HL-60 (cell line): ENCODE measurements around the gene NARS2.
A peak's percentile ranks its signal among the peaks of the same experiment; 100 is the strongest.

Source experiments
- DNase-seq, 2 experiments: peaks; one replicate each; pipeline ENCODE4 v3.0.0-alpha.2; 2010 to 2020; ENCODE audit warnings: low read depth in 1 of 2, low spot score in 1 of 2
- H3K27ac ChIP-seq: fragments of 250-450 bp; sonication (Bioruptor Pico); replicated peaks from 2 replicates; pipeline ENCODE4 v1.5.1; 2020; ENCODE audit warnings: mild to moderate bottlenecking, moderate library complexity
- H3K27me3 ChIP-seq: fragments of 250-450 bp; sonication (Bioruptor Pico); 2 replicates; pipeline ENCODE4 v1.5.1; 2021; ENCODE audit warnings: mild to moderate bottlenecking, moderate library complexity; ENCODE audit not compliant: insufficient read depth, poor library complexity, severe bottlenecking
- H3K4me3 ChIP-seq: replicated peaks from 2 replicates; pipeline ENCODE4 v1.5.1; 2011; ENCODE audit warnings: mild to moderate bottlenecking, control low read depth, low read length; ENCODE audit not compliant: insufficient read depth
- GABPA ChIP-seq: IDR thresholded peaks from 2 replicates; pipeline ENCODE4 v1.6.1; 2012; ENCODE audit warnings: low read depth
- POLR2AphosphoS5 ChIP-seq: IDR thresholded peaks from 2 replicates; pipeline ENCODE4 v1.6.1; 2012; ENCODE audit warnings: low read depth
- SPI1 ChIP-seq: IDR thresholded peaks from 2 replicates; pipeline ENCODE4 v1.6.1; 2012; ENCODE audit warnings: low read depth, mild to moderate bottlenecking, borderline replicate concordance
- TF ChIP-seq, protein P1 (sequence below): IDR thresholded peaks from one replicate; pipeline ENCODE4 v1.5.1; 2011; ENCODE audit warnings: low read length, control low read depth, inconsistent platforms; ENCODE audit not compliant: insufficient read depth
- TF ChIP-seq, protein P2 (sequence below): IDR thresholded peaks from 2 replicates; pipeline ENCODE4 v1.6.1; 2012; ENCODE audit warnings: low read depth; ENCODE audit not compliant: insufficient replicate concordance

The NARS2 gene

DNA sequence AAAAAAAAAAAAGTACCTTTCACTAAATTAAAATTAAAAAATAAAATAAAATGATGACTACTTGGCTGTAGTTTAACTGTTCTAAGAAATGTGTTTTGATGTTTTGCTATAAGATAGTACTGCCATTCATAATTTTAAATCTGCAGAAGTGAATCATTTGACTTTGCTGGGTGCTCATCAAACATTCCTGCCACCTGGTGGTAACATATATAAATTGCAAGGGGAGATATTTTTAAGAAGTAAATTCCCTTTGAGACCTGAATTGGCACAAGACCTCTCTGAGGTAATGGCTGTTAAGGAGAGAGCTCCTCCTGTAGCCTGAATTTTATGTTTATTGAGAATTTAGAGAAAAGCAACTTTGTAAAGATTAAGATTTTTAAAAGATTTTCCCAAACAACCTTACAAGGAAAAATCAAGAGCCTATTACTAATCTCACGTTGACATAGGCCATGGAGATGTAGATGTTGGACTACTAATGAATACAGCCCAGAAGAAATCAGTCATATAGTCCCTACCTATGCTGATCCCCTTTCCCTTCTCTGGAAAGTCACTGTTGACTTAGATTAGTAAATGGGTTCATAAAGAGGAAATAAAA is 11.9 kb upstream of the NARS2 start:
- DNase-seq, result no peak
- no peaks in the 10 kb centered on the region for H3K27me3 ChIP-seq
- H3K4me3 ChIP-seq, result no peak overlapping the region
- TF ChIP-seq, protein P1, sequence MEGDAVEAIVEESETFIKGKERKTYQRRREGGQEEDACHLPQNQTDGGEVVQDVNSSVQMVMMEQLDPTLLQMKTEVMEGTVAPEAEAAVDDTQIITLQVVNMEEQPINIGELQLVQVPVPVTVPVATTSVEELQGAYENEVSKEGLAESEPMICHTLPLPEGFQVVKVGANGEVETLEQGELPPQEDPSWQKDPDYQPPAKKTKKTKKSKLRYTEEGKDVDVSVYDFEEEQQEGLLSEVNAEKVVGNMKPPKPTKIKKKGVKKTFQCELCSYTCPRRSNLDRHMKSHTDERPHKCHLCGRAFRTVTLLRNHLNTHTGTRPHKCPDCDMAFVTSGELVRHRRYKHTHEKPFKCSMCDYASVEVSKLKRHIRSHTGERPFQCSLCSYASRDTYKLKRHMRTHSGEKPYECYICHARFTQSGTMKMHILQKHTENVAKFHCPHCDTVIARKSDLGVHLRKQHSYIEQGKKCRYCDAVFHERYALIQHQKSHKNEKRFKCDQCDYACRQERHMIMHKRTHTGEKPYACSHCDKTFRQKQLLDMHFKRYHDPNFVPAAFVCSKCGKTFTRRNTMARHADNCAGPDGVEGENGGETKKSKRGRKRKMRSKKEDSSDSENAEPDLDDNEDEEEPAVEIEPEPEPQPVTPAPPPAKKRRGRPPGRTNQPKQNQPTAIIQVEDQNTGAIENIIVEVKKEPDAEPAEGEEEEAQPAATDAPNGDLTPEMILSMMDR, result peak; percentile 53
- no peak for TF ChIP-seq POLR2AphosphoS5
- H3K27ac ChIP-seq, result no peak overlapping the region

DNA sequence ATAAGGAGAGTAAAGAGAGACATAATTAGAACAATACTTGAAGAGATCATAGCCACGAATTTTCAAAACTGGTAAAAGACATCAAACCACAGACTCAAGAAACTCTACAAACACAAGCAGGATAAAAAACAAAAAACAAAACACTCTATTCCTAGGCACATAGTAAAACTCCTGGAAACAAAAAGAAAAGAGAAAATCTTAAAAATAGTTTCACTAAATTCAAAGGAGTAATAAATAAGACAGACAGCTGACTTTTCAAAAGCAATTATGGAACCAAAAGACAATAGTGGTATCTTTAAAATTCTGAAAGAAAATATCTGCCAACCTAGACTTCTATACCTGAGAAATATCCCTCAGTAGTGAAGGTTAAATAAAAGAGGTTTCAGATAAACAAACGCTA is 9.2 kb upstream of the NARS2 start:
- no peak for TF ChIP-seq GABPA
- no peaks in the 10 kb centered on the region for H3K27me3 ChIP-seq

DNA sequence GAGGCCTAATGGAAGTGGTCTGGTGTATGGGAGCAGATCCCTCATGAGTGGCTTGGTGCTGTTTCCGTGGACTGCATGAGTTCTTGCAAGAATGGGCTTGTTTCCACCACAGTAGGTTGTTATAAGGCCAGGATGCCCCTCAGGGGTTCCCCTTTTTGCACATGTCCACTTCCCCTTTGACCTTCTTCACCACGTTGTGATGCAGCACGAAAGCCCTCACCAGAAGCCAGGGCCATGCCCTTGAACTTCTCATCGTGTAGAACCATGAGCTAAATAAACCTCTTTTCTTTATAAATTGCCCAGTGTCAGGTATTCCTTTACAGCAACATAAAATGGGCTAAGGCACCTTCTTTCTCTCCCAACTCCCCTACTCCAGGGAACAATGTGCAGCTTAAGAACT is 2.8 kb upstream of the NARS2 start:
- Histone ChIP-seq H3K27me3 (no peaks in the 10 kb centered on the region), H3K4me3 (no peak overlapping the region), H3K27ac (no peak overlapping the region)
- TF ChIP-seq, protein P1, result no peak
- TF ChIP-seq SPI1, result peak; percentile 60; the same call in 1 of the 2 replicates
- DNase-seq, result peak in 1 of 2 experiments; percentile 15

More for the DNA sequence above, 9.2 kb upstream of the NARS2 start:
- no peak overlapping the region for H3K27ac ChIP-seq
- DNase-seq, result no peak
- H3K4me3 ChIP-seq, result no peak overlapping the region

DNA sequence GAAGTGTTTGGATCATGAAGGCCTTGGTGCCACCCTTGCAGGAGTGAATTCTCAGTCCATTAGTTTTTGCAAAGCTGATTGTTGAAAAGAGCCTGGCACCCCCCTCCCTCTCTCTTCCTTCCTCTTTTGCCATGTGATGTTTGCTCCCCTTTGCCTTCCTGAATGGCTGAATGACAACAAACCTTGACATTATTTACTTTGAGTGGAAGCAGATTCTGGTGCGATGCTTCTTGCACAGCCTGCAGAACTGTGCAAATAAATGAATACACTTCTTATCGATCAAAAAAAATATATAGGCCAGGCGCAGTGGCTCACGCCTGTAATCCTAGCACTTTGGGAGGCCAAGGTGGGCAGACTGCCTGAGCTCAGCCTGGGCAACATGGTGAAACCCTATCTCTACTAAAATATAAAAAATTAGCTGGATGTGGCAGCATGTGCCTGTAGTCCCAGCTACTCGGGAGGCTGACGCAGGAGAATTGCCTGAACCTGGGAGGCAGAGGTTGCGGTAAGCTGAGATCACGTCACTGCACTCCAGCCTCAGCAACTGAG is 2.0 kb upstream of the NARS2 start:
- no peak overlapping the region for H3K4me3 ChIP-seq
- peak overlapping the region; percentile 25; the same call in 1 of the 2 replicates for H3K27ac ChIP-seq
- H3K27me3 ChIP-seq, result no peaks in the 10 kb centered on the region
- TF ChIP-seq, protein P2, sequence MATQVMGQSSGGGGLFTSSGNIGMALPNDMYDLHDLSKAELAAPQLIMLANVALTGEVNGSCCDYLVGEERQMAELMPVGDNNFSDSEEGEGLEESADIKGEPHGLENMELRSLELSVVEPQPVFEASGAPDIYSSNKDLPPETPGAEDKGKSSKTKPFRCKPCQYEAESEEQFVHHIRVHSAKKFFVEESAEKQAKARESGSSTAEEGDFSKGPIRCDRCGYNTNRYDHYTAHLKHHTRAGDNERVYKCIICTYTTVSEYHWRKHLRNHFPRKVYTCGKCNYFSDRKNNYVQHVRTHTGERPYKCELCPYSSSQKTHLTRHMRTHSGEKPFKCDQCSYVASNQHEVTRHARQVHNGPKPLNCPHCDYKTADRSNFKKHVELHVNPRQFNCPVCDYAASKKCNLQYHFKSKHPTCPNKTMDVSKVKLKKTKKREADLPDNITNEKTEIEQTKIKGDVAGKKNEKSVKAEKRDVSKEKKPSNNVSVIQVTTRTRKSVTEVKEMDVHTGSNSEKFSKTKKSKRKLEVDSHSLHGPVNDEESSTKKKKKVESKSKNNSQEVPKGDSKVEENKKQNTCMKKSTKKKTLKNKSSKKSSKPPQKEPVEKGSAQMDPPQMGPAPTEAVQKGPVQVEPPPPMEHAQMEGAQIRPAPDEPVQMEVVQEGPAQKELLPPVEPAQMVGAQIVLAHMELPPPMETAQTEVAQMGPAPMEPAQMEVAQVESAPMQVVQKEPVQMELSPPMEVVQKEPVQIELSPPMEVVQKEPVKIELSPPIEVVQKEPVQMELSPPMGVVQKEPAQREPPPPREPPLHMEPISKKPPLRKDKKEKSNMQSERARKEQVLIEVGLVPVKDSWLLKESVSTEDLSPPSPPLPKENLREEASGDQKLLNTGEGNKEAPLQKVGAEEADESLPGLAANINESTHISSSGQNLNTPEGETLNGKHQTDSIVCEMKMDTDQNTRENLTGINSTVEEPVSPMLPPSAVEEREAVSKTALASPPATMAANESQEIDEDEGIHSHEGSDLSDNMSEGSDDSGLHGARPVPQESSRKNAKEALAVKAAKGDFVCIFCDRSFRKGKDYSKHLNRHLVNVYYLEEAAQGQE, result no peak
- TF ChIP-seq, protein P1, result no peak
- no peak for TF ChIP-seq GABPA
- no peak for TF ChIP-seq POLR2AphosphoS5
- TF ChIP-seq SPI1, result no peak
- peak in 1 of 2 experiments; percentile 55 for DNase-seq

DNA sequence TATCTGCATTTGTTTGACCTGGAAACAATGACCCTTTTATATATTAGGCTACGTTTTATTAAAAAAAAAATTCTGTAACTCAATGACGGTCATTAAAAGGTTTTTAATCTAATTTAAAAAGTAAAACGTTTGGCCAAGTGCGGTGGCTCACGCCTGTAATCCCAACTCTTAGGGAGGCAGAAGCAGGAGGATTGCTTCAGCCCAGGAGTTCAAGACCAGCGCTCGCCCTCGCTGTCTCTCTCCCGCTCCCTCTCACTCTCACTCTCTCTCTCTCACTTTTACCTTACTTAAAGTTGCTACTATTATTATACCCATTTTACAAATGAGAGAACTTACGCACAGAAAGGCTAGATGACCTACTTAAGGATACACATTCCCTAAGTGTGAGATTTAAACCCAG is 814 bp upstream of the NARS2 start:
- DNase-seq, result no peak

More for the DNA sequence above, 814 bp upstream of the NARS2 start:
- Histone ChIP-seq H3K4me3 (peak overlapping the region; percentile 73), H3K27ac (peak overlapping the region; percentile 82; the same call in 1 of the 2 replicates), H3K27me3 (no peaks in the 10 kb centered on the region)
- no peak for TF ChIP-seq POLR2AphosphoS5
- TF ChIP-seq, protein P1, result no peak
- no peak for TF ChIP-seq SPI1
- no peak for TF ChIP-seq GABPA
- TF ChIP-seq, protein P2, result no peak
